ENCODE data around the gene CSPG5. TPM values are rescaled to one million over a fixed set of nuclear protein-coding genes. Genes with fewer than 3 reads are reported as not detected.

CSPG5 gene
- total RNA-seq, 1 donor from 2014 or later = 1.7 TPM

DNA sequence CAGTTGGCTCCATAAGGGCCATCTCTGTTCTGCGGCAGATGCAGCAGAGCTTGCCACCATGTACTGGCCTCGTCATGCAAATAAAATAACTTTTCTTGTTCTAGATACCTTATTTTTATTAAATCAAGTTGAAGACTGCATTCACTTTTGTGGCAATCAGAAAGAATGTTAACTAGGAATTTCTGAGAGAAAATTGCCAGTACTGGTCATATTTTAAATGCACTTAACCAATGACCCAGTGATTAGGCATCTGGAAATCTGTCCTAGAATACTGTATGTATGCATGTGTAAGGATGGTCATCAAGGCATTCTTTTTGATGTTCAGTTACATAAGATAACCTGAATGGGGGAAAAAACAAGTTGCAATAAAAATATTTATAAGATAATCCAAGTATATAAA lies 34.2 kb upstream of the CSPG5 start:
- peaks cover 54% of the 10 kb centered on the region for H3K36me3 Mint-ChIP-seq
- DNase-seq (ENCODE audit: low spot score) = no peak
- H3K27ac ChIP-seq = no peak overlapping the region

DNA sequence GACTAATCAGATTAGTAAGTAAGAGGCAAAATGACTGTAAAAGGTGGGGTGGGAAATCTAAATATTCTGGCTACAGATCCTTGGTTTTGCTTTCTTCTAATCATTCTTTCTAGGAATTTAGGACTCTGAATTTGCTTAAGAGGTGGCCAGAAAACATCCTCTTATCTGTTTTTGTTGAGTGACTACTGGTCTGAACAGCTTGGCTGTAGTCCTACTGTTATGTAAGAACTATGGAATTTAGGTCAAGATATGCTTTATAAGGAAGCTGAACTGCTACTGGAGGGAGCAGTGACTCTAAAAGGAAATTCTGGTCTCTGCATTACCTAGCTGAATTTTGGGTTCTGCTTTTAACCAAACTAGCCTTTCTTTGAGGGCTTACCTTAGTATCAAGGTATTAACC lies 33.5 kb upstream of the CSPG5 start:
- H3K27ac Mint-ChIP-seq = no peak overlapping the region
- H3F3A ChIP-seq (ENCODE audit: low read depth) = peaks cover 27% of the 10 kb centered on the region
- TF ChIP-seq EZH2phosphoT487 (IDR thresholded peaks at IDR 0.05) (no peak), EZH2 (IDR thresholded peaks at IDR 0.05) (no peak)
- H4K20me1 ChIP-seq (ENCODE audit: low read depth) = no peaks in the 10 kb centered on the region
- no peak overlapping the region for H3K4me3 ChIP-seq
- DNase-seq (ENCODE audit: low spot score) = no peak
- H3K36me3 Mint-ChIP-seq = peaks cover 47% of the 10 kb centered on the region
- no peaks in the 10 kb centered on the region for H3K27me3 ChIP-seq
- H2AFZ ChIP-seq (replicated peaks) = no peak overlapping the region
- no peaks in the 10 kb centered on the region for H3K9me3 Mint-ChIP-seq
- H3K4me3 Mint-ChIP-seq = no peak overlapping the region
- H3K4me1 ChIP-seq = no peaks in the 10 kb centered on the region
- H3K4me2 ChIP-seq = no peak overlapping the region
- H3K9me3 ChIP-seq (ENCODE audit: low read depth) = no peaks in the 10 kb centered on the region
- no peak overlapping the region for H3K9ac ChIP-seq
- no peaks in the 10 kb centered on the region for H3K4me1 Mint-ChIP-seq
- no peaks in the 10 kb centered on the region for H3K27me3 Mint-ChIP-seq (ENCODE audit: insufficient read depth, low read depth)
- no peak overlapping the region for H3K27ac ChIP-seq
- H3K79me2 ChIP-seq (ENCODE audit: low read depth) = peaks cover 5% of the 10 kb centered on the region
- H3K36me3 ChIP-seq = peaks cover 29% of the 10 kb centered on the region

More for the DNA sequence above, 34.2 kb upstream of the CSPG5 start:
- Mint-ChIP-seq H3K9me3 (no peaks in the 10 kb centered on the region), H3K4me3 (no peak overlapping the region), H3K27me3 (ENCODE audit: insufficient read depth, low read depth) (no peaks in the 10 kb centered on the region), H3K27ac (no peak overlapping the region), H3K4me1 (no peaks in the 10 kb centered on the region)
- H3K79me2 ChIP-seq (ENCODE audit: low read depth) = no peaks in the 10 kb centered on the region
- H3K36me3 ChIP-seq = peaks cover 30% of the 10 kb centered on the region
- H3K4me1 ChIP-seq = no peaks in the 10 kb centered on the region
- TF ChIP-seq EZH2 (IDR thresholded peaks at IDR 0.05) (no peak), EZH2phosphoT487 (IDR thresholded peaks at IDR 0.05) (no peak)
- TF ChIP-seq, protein P1, sequence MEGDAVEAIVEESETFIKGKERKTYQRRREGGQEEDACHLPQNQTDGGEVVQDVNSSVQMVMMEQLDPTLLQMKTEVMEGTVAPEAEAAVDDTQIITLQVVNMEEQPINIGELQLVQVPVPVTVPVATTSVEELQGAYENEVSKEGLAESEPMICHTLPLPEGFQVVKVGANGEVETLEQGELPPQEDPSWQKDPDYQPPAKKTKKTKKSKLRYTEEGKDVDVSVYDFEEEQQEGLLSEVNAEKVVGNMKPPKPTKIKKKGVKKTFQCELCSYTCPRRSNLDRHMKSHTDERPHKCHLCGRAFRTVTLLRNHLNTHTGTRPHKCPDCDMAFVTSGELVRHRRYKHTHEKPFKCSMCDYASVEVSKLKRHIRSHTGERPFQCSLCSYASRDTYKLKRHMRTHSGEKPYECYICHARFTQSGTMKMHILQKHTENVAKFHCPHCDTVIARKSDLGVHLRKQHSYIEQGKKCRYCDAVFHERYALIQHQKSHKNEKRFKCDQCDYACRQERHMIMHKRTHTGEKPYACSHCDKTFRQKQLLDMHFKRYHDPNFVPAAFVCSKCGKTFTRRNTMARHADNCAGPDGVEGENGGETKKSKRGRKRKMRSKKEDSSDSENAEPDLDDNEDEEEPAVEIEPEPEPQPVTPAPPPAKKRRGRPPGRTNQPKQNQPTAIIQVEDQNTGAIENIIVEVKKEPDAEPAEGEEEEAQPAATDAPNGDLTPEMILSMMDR (IDR thresholded peaks at IDR 0.05) = no peak
- H3K4me2 ChIP-seq = no peak overlapping the region
- H2AFZ ChIP-seq (replicated peaks) = no peak overlapping the region
- H3K9me3 ChIP-seq (ENCODE audit: low read depth) = no peaks in the 10 kb centered on the region
- no peaks in the 10 kb centered on the region for H3K27me3 ChIP-seq
- no peak overlapping the region for H3K4me3 ChIP-seq
- no peaks in the 10 kb centered on the region for H4K20me1 ChIP-seq (ENCODE audit: low read depth)
- H3K9ac ChIP-seq = no peak overlapping the region
- H3F3A ChIP-seq (ENCODE audit: low read depth) = peaks cover 27% of the 10 kb centered on the region

DNA sequence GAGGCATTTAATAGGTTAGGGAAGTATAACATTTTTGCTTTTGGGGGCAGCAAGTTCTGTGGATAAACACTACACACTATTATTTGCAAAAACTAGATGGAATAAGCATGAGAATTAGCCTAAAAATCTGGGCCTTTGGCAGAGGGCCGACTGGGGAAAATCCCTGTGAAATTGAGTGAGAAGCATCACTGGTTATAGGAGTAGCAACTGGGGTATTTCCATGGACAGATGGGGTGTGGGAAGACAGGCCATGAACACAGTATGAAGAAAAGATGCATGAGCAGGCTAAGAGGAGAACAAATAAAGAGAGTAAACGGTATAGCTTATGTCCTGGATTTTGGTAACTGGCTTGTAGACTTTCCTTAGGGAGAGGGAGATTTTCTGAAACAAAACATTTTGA lies 32.9 kb upstream of the CSPG5 start:
- H3K4me3 Mint-ChIP-seq = no peak overlapping the region
- no peak for DNase-seq (ENCODE audit: low spot score)
- Histone ChIP-seq H4K20me1 (ENCODE audit: low read depth) (no peaks in the 10 kb centered on the region), H2AFZ (replicated peaks) (no peak overlapping the region), H3K4me3 (no peak overlapping the region), H3K27me3 (no peaks in the 10 kb centered on the region), H3K9me3 (ENCODE audit: low read depth) (no peaks in the 10 kb centered on the region), H3K9ac (no peak overlapping the region), H3K4me1 (no peaks in the 10 kb centered on the region), H3K4me2 (no peak overlapping the region), H3K79me2 (ENCODE audit: low read depth) (peaks cover 8% of the 10 kb centered on the region), H3K27ac (no peak overlapping the region), H3F3A (ENCODE audit: low read depth) (peaks cover 27% of the 10 kb centered on the region), H3K36me3 (peaks cover 26% of the 10 kb centered on the region)
- no peaks in the 10 kb centered on the region for H3K27me3 Mint-ChIP-seq (ENCODE audit: insufficient read depth, low read depth)
- peaks cover 42% of the 10 kb centered on the region for H3K36me3 Mint-ChIP-seq
- TF ChIP-seq EZH2phosphoT487 (IDR thresholded peaks at IDR 0.05) (no peak), EZH2 (IDR thresholded peaks at IDR 0.05) (no peak)
- TF ChIP-seq, protein P1 (IDR thresholded peaks at IDR 0.05) = no peak
- no peaks in the 10 kb centered on the region for H3K4me1 Mint-ChIP-seq
- H3K27ac Mint-ChIP-seq = no peak overlapping the region
- H3K9me3 Mint-ChIP-seq = no peaks in the 10 kb centered on the region

DNA sequence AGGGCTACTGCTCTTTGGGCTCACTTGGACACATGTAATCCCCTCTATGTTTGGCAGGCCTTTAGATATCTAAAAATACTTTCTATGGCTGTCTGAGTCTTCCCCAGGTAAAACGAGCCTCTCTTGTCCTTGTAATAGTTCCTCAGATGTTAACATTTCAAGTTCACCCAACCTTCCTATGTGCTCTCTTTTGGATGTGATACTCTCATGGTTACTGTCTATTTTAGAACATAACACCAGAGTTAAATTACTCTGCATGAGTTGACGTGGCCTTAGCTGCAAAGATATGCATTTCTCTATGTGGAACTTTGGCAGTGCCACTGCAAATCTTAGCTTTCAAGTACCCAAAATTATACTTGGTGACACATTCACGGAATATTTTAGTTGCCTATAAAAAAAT lies 31.9 kb upstream of the CSPG5 start:
- H3K4me3 Mint-ChIP-seq = no peak overlapping the region
- H3K36me3 ChIP-seq = peaks cover 33% of the 10 kb centered on the region
- no peaks in the 10 kb centered on the region for H3K4me1 Mint-ChIP-seq
- no peaks in the 10 kb centered on the region for H3K27me3 ChIP-seq
- no peak overlapping the region for H2AFZ ChIP-seq (replicated peaks)
- DNase-seq (ENCODE audit: low spot score) = no peak
- H3K27me3 Mint-ChIP-seq (ENCODE audit: insufficient read depth, low read depth) = no peaks in the 10 kb centered on the region
- H3K36me3 Mint-ChIP-seq = peaks cover 47% of the 10 kb centered on the region
- no peaks in the 10 kb centered on the region for H4K20me1 ChIP-seq (ENCODE audit: low read depth)
- no peak overlapping the region for H3K4me2 ChIP-seq
- no peak overlapping the region for H3K9ac ChIP-seq
- no peak overlapping the region for H3K4me3 ChIP-seq
- H3F3A ChIP-seq (ENCODE audit: low read depth) = peaks cover 27% of the 10 kb centered on the region
- H3K9me3 ChIP-seq (ENCODE audit: low read depth) = no peaks in the 10 kb centered on the region
- no peaks in the 10 kb centered on the region for H3K4me1 ChIP-seq
- H3K9me3 Mint-ChIP-seq = no peaks in the 10 kb centered on the region
- H3K27ac Mint-ChIP-seq = no peak overlapping the region
- H3K27ac ChIP-seq = no peak overlapping the region
- peaks cover 14% of the 10 kb centered on the region for H3K79me2 ChIP-seq (ENCODE audit: low read depth)
- TF ChIP-seq, protein P1 (IDR thresholded peaks at IDR 0.05) = no peak
- TF ChIP-seq EZH2phosphoT487 (IDR thresholded peaks at IDR 0.05) = no peak
- TF ChIP-seq EZH2 (IDR thresholded peaks at IDR 0.05) = no peak
